ENCODE results near the gene TXNRD2.

The TXNRD2 gene

GRCh38 chr22:19889951-19890350 is 51.7 kb downstream of the TXNRD2 start:
- no peak for TF ChIP-seq CTCF (IDR thresholded peaks at IDR 0.05)
- no peak overlapping the region for H3K27ac ChIP-seq
- no peak for DNase-seq (ENCODE audit: low spot score)
- H3K4me3 ChIP-seq: no peak overlapping the region

GRCh38 chr22:19888131-19888746 is 53.4 kb downstream of the TXNRD2 start:
- H3K4me3 ChIP-seq: no peak overlapping the region
- H3K27ac ChIP-seq: no peak overlapping the region
- TF ChIP-seq CTCF (IDR thresholded peaks at IDR 0.05): no peak
- no peak for DNase-seq (ENCODE audit: low spot score)

GRCh38 chr22:19887256-19887985 is 54.2 kb downstream of the TXNRD2 start:
- no peak for DNase-seq (ENCODE audit: low spot score)
- Histone ChIP-seq H3K27ac (no peak overlapping the region), H3K4me3 (no peak overlapping the region)
- TF ChIP-seq CTCF (IDR thresholded peaks at IDR 0.05): no peak

GRCh38 chr22:19886605-19887255 is 54.9 kb downstream of the TXNRD2 start:
- DNase-seq (ENCODE audit: low spot score): no peak
- Histone ChIP-seq H3K27ac (peak overlapping the region in 1 of 2 donors; percentile 39), H3K4me3 (no peak overlapping the region)
- no peak for TF ChIP-seq CTCF (IDR thresholded peaks at IDR 0.05)

- no peak for DNase-seq (ENCODE audit: low spot score)
- no peak for TF ChIP-seq CTCF (IDR thresholded peaks at IDR 0.05)
- Histone ChIP-seq H3K4me3 (no peak overlapping the region), H3K27ac (peak overlapping the region in 1 of 2 donors; percentile 39)
Measured at GRCh38 chr22:19885841-19886592, 55.6 kb downstream of the TXNRD2 start.

- H3K4me3 ChIP-seq: no peak overlapping the region
- H3K27ac ChIP-seq: no peak overlapping the region
Measured at GRCh38 chr22:19884954-19885751, 56.5 kb downstream of the TXNRD2 start.

More at GRCh38 chr22:19884954-19885751, 56.5 kb downstream of the TXNRD2 start:
- no peak for TF ChIP-seq CTCF (IDR thresholded peaks at IDR 0.05)
- DNase-seq (ENCODE audit: low spot score): no peak

Measured in coronary artery (tissue), 2 donors.